ENCODE data around the gene MSS51. TPM values are rescaled to one million over a fixed set of nuclear protein-coding genes. Genes with fewer than 3 reads are reported as not detected.

MSS51 gene
- total RNA-seq, 2 donors from 2014 or later: 0.47 to 2.0 TPM

- H3K36me3 ChIP-seq: peaks cover 76% of the 10 kb centered on the region
- no peak for TF ChIP-seq CTCF (IDR thresholded peaks at IDR 0.05)
Observed at GRCh38 chr10:73376679-73377078, 56.7 kb downstream of the MSS51 start.

More at GRCh38 chr10:73376679-73377078, 56.7 kb downstream of the MSS51 start:
- Histone ChIP-seq H3K4me3 (no peak overlapping the region), H3K4me1 (no peaks in the 10 kb centered on the region), H3K9me3 (no peaks in the 10 kb centered on the region), H3K27ac (no peak overlapping the region), H3K27me3 (no peaks in the 10 kb centered on the region)
- no peak for DNase-seq (ENCODE audit: low spot score)

Other genes with a start within 250 kb of the MSS51 start
- gene DNAJC9, start 186.3 kb downstream of the MSS51 start, total RNA-seq: 1 to 10 TPM; 6.8 to 6.9 TPM
- gene MRPS16, start 180.9 kb downstream of the MSS51 start, total RNA-seq: 10 to 100 TPM; 39.8 to 62.6 TPM
- 1 to 10 TPM in 1 of 2 donors, under 1 TPM in 1; 0.71 to 1.1 TPM for gene CFAP70, start 74.7 kb downstream of the MSS51 start, total RNA-seq
- gene ANXA7, start 19.5 kb downstream of the MSS51 start, total RNA-seq: 100 to 1,000 TPM; 100 to 117 TPM
- gene PPP3CB, start 62.5 kb upstream of the MSS51 start, total RNA-seq: 10 to 100 TPM; 40.7 to 44.2 TPM
- gene USP54, start 157.8 kb upstream of the MSS51 start, total RNA-seq: 10 to 100 TPM; 22.3 to 24.3 TPM
- 10 to 100 TPM in 1 of 2 donors, 1 to 10 TPM in 1; 2.3 to 51.0 TPM for gene MYOZ1, start 207.9 kb upstream of the MSS51 start, total RNA-seq
- 100 to 1,000 TPM; 167 to 230 TPM for gene SYNPO2L, start 222.5 kb upstream of the MSS51 start, total RNA-seq

All from right atrium auricular region (tissue), 2 donors.